H1 (cell line): ENCODE data around the gene CCNYL1. TPM values are rescaled to one million over a fixed set of nuclear protein-coding genes. Genes with fewer than 3 reads are reported as not detected.

Experiments used
- BCL11A ChIP-seq, 2 experiments: IDR thresholded peaks; one replicate each; pipeline ENCODE4 v1.6.1; 2011; ENCODE audit warnings: low read depth in 2 of 2, low read length in 2 of 2, mild to moderate bottlenecking in 2 of 2
- E2F6 ChIP-seq: IDR thresholded peaks from 2 replicates; pipeline ENCODE4 v1.6.1; 2012; ENCODE audit warnings: inconsistent platforms
- NANOG ChIP-seq: IDR thresholded peaks from 2 replicates; pipeline ENCODE4 v1.6.1; 2011; ENCODE audit warnings: low read length, low read depth, mild to moderate bottlenecking, inconsistent platforms; ENCODE audit not compliant: insufficient read depth, poor library complexity, severe bottlenecking
- polyA plus RNA-seq, 7 experiments: library from polyadenylated mRNA; depleted of rRNA in 3 of 7; stranded (reverse) in 5 of 7; unstranded in 2 of 7; fragments of >200 nt in 5 of 7; fragments of 200-250 nt in 2 of 7; gene quantifications; 1 replicate in 5 of 7; 2 replicates in 1 of 7; 4 replicates in 1 of 7; pipeline versions ENCODE4 v1.2.1 to v1.2.3, GENCODE V29; 2011 to 2013; ENCODE audit warnings: missing spikeins in 2 of 7, mixed read lengths in 2 of 7
- total RNA-seq: library from RNA; stranded (reverse); fragmentation: NEBNext Ultra II Directional; extraction: Animal tissue kit (Norgen Biotek cat#: 25700); gene quantifications from 2 replicates; pipeline ENCODE4 v1.2.1, GENCODE V29; 2021

Gene CCNYL1
- total and polyA plus RNA-seq, 2 of the 8 experiments (the other 6 are each of a cell fraction or from before 2014, with no cell fraction given) = 13.3 to 35.4 TPM

- no peak for TF ChIP-seq E2F6
- no peak for TF ChIP-seq NANOG
- TF ChIP-seq BCL11A (IDR thresholded peaks at IDR 0.05; ENCODE audit: low read depth in 2 of 2, low read length in 2 of 2) = no peak
Measured at GRCh38 chr2:207724113-207724512, 12.7 kb downstream of the CCNYL1 start (continued).
